Mesodermal cell (in vitro differentiated cells): ENCODE results near the gene SLC7A9.
"Not testable (repeated sequence)": the region's sequence is repeated elsewhere in the genome, so short reads cannot be mapped to it uniquely, and the experiment has no call there.

Experiments used
- H3K27ac ChIP-seq: 2 replicates; pipeline ENCODE4 v1.7.0; 2013; ENCODE audit warnings: mild to moderate bottlenecking, low read depth, low read length, moderate library complexity; ENCODE audit not compliant: severe bottlenecking
- H3K36me3 ChIP-seq: 2 replicates; pipeline ENCODE4 v1.7.1; 2013; ENCODE audit warnings: mild to moderate bottlenecking, low read length, moderate library complexity; ENCODE audit not compliant: control insufficient read depth, insufficient read depth
- H3K4me1 ChIP-seq: one replicate; pipeline ENCODE4 v1.7.1; 2013; ENCODE audit warnings: mild to moderate bottlenecking, low read length; ENCODE audit not compliant: insufficient read depth, control insufficient read depth, poor library complexity, severe bottlenecking
- H3K4me3 ChIP-seq: 2 replicates; pipeline ENCODE4 v1.7.0; 2013; ENCODE audit warnings: low read length, control low read depth, mild to moderate bottlenecking; ENCODE audit not compliant: insufficient read depth, poor library complexity, severe bottlenecking; ENCODE audit errors: extremely low read depth
- H3K9me3 ChIP-seq: 2 replicates; pipeline ENCODE4 v1.7.1; 2013; ENCODE audit warnings: mild to moderate bottlenecking, low read length, moderate library complexity; ENCODE audit not compliant: control insufficient read depth
- WGBS, 2 experiments: methylation state at CpG; one replicate each; pipeline ENCODE4 v1.1.5; 2013; ENCODE audit warnings: missing lambda C conversion rate in 2 of 2; ENCODE audit not compliant: insufficient coverage in 2 of 2; 5-methylcytosine and 5-hydroxymethylcytosine counted together

The SLC7A9 gene

DNA sequence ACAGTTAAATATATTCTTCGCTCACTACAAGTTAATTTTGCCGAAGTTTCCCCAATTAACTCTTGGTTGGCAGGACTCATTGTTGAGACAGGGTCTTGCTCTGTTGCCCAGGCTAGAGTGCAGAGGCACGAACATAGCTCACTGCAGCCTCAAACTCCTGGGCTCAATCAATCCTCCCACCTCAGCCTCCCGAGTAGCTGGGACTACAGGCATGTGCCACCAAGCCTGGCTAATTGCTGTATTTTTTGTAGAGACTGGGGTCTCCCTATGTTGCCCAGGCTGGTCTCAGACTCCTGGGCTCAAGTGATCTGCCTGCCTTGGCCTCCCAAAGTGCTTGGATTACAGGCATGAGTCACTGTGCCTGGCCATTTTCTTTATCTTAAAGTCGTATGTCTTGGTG, 15.7 kb upstream of the SLC7A9 start:
- not testable (repeated sequence) for H3K27ac ChIP-seq, H3K4me1 ChIP-seq, H3K4me3 ChIP-seq, H3K9me3 ChIP-seq
- H3K36me3 ChIP-seq = peaks cover 12% of the 10 kb centered on the region
- 81 to 95% methylated on average over 3 to 5 of the region's 5 CpGs for WGBS, 2 experiments

- H3K9me3 ChIP-seq = no peaks in the 10 kb centered on the region
- peaks cover 17% of the 10 kb centered on the region for H3K36me3 ChIP-seq
- H3K4me1 ChIP-seq = no peaks in the 10 kb centered on the region
- no peak overlapping the region for H3K4me3 ChIP-seq
- H3K27ac ChIP-seq = no peak overlapping the region
- WGBS, 2 experiments = 86 to 97% methylated on average over 11 to 12 of the region's 12 CpGs
These were observed 12.2 kb upstream of the SLC7A9 start for GRCh38 chr19:32881766-32882165.

DNA sequence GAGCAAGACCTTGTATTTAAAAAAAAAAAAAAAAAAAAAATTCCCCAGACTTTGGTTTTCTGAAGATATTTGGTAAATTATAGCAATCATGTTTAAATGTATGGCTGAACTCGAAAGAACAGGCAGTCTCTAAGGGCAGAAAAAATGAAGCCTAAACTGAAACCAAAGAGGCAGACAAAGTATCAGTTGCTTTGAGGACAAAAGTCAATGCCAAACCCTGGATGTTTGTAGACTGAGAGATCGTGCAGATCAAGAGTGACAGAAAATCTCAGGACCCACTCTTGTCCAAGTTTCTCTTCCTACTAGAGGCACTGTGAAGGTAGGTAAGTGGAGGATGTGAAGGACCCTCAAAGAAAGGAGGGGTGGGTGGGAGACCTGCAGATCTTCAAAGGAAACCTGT, 11.1 kb upstream of the SLC7A9 start:
- Histone ChIP-seq H3K9me3 (no peaks in the 10 kb centered on the region), H3K4me1 (no peaks in the 10 kb centered on the region), H3K36me3 (peaks cover 17% of the 10 kb centered on the region), H3K4me3 (no peak overlapping the region), H3K27ac (no peak overlapping the region)
- WGBS, 2 experiments = 92 to 100% methylated on average over 1 to 2 of the region's 2 CpGs

DNA sequence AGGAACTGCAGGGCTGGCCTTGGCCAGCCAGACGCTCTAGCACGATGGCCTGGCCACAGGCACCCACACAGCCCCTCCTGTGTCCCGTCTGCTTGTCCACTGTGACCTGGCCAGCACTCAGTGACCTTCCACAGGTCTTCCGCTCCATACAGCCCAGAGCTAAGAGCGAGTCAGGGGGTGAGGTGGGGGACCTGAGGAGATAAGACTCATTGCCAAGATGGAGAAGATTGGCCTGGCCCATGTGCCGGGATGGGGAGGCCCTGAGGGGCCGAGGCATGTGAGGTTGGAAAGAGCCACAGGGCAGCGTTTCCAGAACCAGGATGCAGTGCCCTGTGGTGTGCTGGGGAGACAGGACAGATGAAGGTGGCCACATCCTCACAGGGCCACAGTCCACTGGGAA, 10.2 kb upstream of the SLC7A9 start:
- H3K4me3 ChIP-seq = no peak overlapping the region
- no peaks in the 10 kb centered on the region for H3K9me3 ChIP-seq
- 88 to 94% methylated on average over 7 to 8 of the region's 8 CpGs for WGBS, 2 experiments
- no peak overlapping the region for H3K27ac ChIP-seq
- H3K4me1 ChIP-seq = no peaks in the 10 kb centered on the region
- peaks cover 17% of the 10 kb centered on the region for H3K36me3 ChIP-seq

- Histone ChIP-seq H3K4me1 (no peaks in the 10 kb centered on the region), H3K9me3 (no peaks in the 10 kb centered on the region), H3K4me3 (no peak overlapping the region), H3K36me3 (peaks cover 17% of the 10 kb centered on the region), H3K27ac (no peak overlapping the region)
- WGBS, 2 experiments = 94 to 96% methylated on average over 8 to 12 of the region's 12 CpGs
These were observed 9.4 kb upstream of the SLC7A9 start for GRCh38 chr19:32878988-32879387.

DNA sequence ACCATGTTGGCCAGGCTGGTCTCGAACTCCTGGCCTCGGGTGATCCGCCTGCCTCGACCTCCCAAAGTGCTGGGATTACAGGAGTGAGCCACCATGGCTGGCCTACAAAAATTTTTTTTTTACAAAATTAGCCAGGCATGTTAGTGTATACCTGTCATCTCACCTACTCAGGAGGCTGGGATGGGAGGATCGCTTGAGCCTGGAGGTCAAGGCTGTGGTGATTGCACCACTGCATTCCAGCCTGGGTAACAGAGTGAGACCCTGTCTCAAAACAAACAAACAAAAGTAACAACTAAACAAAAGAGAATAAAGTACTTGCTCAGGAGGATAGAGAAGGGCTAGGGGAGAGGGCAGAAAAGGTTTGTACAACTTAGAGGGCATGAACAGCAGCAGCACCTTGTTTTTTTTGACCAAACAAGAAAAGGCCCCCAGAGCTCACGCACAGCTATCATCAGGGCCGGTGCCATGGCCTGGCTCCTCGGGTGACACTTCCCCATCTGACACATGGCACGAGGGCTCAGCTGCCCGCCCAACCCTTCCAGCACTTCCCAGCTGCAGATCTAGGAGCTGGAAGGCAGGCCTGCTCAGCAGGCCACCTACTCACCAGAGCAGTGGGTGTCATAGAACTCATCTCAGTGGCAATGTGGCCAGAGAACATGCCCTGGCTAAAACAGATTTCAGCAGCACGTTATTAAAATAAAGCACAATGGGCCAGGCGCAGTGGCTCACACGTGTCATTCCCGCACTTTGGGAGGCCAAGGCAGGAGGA, 8.6 kb upstream of the SLC7A9 start:
- no peaks in the 10 kb centered on the region for H3K4me1 ChIP-seq
- peaks cover 17% of the 10 kb centered on the region for H3K36me3 ChIP-seq
- no peak overlapping the region for H3K4me3 ChIP-seq
- no peak overlapping the region for H3K27ac ChIP-seq
- 90 to 91% methylated on average over 13 of the region's 14 CpGs for WGBS, 2 experiments
- H3K9me3 ChIP-seq = no peaks in the 10 kb centered on the region

DNA sequence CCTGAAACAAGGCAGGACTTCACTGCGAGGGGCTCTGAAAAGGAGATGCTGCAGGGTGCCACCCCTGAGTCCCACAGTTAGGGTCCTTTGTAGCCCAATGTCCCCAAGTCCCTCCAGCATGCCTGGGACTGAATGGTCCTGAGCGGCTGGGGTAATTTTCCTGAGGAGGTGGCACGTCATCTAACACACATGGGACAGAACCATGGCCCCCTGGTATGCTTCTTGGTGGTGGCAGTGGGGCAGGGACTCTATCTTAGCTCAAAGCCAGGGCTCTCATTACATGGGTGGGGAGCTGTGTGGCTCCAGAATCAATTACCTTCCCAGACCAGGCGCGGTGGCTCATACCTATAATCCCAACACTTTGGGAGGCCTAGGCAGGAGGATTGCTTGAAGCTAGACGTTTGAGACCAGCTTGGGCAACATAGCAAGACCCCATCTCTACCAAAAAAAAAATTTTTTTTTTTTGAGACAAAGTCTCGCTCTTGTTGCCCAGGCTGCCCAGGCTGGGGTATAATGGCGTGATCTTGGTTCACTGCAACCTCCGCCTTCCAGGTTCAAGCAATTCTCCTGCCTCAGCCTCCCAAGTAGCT, 7.9 kb upstream of the SLC7A9 start:
- peak overlapping the region; percentile 41 for H3K27ac ChIP-seq
- peaks cover 17% of the 10 kb centered on the region for H3K36me3 ChIP-seq
- H3K4me3 ChIP-seq = no peak overlapping the region
- no peaks in the 10 kb centered on the region for H3K9me3 ChIP-seq
- WGBS, 2 experiments = 90 to 96% methylated on average over 4 to 7 of the region's 9 CpGs
- H3K4me1 ChIP-seq = no peaks in the 10 kb centered on the region

GRCh38 chr19:32876919-32877285, 7.3 kb upstream of the SLC7A9 start:
- H3K4me3 ChIP-seq = no peak overlapping the region
- H3K36me3 ChIP-seq = peaks cover 17% of the 10 kb centered on the region
- H3K9me3 ChIP-seq = no peaks in the 10 kb centered on the region
- WGBS, 2 experiments = 86 to 87% methylated on average over 10 to 11 of the region's 12 CpGs
- peak overlapping the region; percentile 41 for H3K27ac ChIP-seq
- H3K4me1 ChIP-seq = no peaks in the 10 kb centered on the region

- no peaks in the 10 kb centered on the region for H3K4me1 ChIP-seq
- H3K27ac ChIP-seq = no peak overlapping the region
- H3K36me3 ChIP-seq = peaks cover 17% of the 10 kb centered on the region
- no peak overlapping the region for H3K4me3 ChIP-seq
- H3K9me3 ChIP-seq = no peaks in the 10 kb centered on the region
- WGBS, 2 experiments = 89 to 92% methylated on average over 7 to 9 of the region's 9 CpGs
These were observed 6.8 kb upstream of the SLC7A9 start for GRCh38 chr19:32876236-32876918.

DNA sequence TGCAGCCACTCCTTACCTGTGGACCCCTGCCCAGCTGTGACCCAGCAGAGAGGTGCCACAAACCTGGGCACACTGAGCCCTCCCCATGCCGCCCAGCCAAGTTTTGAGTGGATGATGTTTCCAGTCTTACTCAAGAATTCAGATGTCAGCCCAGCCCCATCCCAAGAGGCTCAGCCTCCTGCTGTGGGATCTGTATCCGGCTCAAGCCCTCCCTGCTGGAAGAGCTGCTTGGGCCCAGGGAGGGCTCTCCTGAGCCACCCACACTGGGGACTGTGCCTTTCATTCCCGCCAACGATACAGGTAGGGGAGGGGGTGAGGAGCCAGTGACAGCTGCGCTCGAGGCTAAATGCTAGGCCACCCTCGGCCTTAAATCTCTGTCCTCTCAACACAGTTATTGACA, 5.9 kb upstream of the SLC7A9 start:
- H3K27ac ChIP-seq = no peak overlapping the region
- 90 to 94% methylated on average over 2 of the region's 7 CpGs for WGBS, 2 experiments

GRCh38 chr19:32874605-32875004, 5.0 kb upstream of the SLC7A9 start:
- Histone ChIP-seq H3K27ac (no peak overlapping the region), H3K4me3 (no peak overlapping the region)
- 81 to 90% methylated on average over 6 to 8 of the region's 9 CpGs for WGBS, 2 experiments

More for the DNA sequence above, 5.9 kb upstream of the SLC7A9 start:
- Histone ChIP-seq H3K9me3 (no peaks in the 10 kb centered on the region), H3K4me3 (no peak overlapping the region), H3K36me3 (peaks cover 16% of the 10 kb centered on the region), H3K4me1 (no peaks in the 10 kb centered on the region)

More at GRCh38 chr19:32874605-32875004, 5.0 kb upstream of the SLC7A9 start:
- Histone ChIP-seq H3K9me3 (no peaks in the 10 kb centered on the region), H3K36me3 (peaks cover 10% of the 10 kb centered on the region), H3K4me1 (no peaks in the 10 kb centered on the region)
